TTC549 (cell line): Measurements from ENCODE around the gene PRKCG.

ENCODE experiments used
- FAIRE-seq: peaks from 2 replicates; lab custom pipeline; 2012; peaks lifted over from hg19 to GRCh38; lab: Jason Lieb, UNC

PRKCG gene

DNA sequence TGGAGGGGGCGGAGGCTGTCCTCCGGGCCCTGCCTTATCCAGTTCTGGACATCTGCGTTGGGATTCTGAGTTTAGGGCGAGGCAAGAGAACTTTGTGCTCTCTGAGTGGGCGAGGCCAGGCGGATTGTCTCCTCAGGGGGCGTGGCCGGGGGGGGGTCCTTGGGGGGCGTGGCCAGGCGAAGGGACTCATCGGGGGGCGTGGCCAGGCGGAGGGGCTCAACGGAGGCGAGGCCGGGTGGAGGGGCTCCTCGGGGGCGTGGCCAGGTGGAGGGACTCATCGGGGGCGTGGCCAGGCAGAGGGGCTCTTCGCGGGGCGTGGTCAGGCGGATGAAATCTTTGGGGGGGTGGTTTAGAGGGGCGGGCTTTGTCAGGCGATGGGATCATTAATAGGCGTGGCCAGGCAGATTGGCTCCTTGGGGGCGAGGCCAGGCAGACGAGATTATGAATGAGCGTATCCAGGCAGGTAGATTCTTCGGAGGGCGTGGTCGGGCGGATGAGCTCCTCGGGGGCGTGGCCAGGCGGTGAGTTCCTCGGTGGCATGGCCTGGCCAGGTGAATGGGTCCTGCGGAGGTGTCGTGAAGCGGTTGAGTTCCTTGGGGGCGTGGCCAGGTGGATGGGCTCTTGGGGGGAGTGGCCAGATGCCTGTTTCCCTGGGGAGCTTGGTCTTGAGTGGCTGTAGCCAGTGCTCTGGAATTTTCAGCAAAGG is 16.8 kb downstream of the PRKCG start:
- FAIRE-seq: no peak

GRCh38 chr19:53900191-53900860 is 18.3 kb downstream of the PRKCG start:
- FAIRE-seq: no peak

- FAIRE-seq: no peak
These were observed 21.2 kb downstream of the PRKCG start for GRCh38 chr19:53903055-53903680.

DNA sequence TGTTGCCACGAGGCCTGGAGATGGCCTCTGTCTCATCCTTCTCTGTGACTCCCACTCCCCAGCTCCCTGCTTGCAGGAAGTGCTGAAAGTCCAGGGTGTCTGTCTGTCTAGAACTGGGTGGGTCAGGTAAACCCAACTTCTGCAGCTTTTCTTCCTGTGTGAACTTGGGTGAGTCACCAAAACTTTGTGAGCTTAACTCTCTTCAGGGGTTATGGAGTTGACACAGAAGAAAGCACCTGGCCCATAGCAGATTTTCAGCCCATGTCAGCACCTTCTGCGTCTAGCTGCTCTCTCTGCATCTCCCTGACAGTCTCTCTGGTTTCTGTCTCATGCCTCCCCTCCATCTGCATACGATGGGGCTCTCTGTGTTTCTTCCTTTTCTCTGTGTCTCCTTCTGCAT is 22.9 kb downstream of the PRKCG start:
- FAIRE-seq: no peak

DNA sequence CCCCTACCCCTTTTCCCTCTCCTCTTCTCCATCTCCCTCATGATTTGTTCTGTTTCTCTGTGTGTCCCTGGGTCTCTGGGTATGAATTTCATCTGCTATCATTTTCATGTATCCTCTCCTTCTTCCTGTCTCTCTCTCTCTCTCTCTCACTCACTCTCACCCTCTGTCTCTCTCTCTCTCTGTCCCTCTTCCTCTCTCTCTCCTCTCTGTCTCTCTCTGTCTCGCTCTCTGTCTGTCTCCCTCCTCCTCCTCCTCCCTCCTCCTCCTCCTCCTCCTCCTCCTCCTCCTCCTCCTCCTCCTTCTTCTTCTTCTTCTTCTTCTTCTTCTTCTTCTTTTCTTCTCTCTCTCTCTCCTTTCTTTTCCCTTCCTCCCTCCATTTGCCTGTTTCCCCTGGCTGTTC is 23.8 kb downstream of the PRKCG start:
- no peak for FAIRE-seq

DNA sequence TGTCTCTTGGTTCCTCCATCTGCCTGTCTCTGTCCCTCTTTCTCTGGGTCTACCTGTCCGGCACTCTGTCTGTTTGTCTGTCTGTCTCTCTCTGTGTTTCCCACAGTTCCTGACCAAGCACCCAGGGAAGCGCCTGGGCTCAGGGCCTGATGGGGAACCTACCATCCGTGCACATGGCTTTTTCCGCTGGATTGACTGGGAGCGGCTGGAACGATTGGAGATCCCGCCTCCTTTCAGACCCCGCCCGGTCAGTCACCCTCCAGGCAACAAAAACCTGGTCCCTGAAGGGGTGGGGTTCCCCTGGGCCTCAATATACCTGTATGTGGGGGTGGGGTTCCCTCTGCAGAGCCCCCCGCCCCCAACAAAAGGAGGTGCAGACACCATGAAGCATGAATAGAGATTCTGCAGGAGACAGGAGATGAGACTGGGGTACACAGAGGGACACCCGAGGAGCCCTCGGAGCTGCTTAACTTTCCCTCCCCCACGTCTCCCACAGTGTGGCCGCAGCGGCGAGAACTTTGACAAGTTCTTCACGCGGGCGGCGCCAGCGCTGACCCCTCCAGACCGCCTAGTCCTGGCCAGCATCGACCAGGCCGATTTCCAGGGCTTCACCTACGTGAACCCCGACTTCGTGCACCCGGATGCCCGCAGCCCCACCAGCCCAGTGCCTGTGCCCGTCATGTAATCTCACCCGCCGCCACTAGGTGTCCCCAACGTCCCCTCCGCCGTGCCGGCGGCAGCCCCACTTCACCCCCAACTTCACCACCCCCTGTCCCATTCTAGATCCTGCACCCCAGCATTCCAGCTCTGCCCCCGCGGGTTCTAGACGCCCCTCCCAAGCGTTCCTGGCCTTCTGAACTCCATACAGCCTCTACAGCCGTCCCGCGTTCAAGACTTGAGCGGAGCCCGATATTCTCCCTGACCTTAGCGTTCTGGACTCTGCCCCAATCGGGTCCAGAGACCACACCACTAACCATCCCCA is 24.5 kb downstream of the PRKCG start:
- no peak for FAIRE-seq

DNA sequence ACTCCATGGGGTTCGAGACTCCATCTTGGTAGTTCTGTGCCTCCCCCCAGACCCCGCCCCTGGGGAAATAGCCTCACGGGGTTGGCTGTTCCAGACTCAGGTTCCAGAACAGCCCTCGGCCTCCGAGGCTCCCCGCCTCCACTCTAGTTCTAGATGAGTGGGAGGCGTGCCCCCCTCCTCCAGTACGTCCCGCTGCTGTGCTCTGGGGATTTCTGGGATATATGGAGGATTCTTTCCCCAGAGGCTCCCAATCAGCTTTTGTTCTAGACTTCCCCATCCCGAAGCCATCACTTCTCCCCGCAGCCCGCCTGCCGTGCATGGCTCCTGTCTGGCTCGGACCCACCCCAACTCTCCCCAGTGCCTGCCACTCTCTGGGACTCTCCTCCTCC is 25.2 kb downstream of the PRKCG start:
- no peak for FAIRE-seq

DNA sequence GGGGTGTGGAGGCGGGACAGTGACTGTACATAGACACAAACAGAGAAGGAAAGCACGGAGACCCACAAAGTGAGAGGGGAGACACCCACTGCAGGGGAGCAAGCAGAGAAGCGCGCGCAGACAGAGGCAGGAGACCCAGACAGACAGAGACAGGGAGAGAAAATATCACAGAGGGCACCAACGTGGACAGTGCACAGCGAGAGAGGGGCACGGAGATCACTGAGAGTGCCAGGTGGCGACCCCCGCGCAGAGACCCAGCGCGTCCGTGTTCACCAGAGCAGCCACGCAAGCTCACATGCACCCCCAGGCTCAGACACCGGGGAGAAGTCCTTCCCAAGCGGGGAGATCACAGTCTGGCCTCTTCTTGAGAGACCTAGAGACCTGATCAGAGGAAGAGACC is 25.7 kb downstream of the PRKCG start:
- FAIRE-seq: no peak

DNA sequence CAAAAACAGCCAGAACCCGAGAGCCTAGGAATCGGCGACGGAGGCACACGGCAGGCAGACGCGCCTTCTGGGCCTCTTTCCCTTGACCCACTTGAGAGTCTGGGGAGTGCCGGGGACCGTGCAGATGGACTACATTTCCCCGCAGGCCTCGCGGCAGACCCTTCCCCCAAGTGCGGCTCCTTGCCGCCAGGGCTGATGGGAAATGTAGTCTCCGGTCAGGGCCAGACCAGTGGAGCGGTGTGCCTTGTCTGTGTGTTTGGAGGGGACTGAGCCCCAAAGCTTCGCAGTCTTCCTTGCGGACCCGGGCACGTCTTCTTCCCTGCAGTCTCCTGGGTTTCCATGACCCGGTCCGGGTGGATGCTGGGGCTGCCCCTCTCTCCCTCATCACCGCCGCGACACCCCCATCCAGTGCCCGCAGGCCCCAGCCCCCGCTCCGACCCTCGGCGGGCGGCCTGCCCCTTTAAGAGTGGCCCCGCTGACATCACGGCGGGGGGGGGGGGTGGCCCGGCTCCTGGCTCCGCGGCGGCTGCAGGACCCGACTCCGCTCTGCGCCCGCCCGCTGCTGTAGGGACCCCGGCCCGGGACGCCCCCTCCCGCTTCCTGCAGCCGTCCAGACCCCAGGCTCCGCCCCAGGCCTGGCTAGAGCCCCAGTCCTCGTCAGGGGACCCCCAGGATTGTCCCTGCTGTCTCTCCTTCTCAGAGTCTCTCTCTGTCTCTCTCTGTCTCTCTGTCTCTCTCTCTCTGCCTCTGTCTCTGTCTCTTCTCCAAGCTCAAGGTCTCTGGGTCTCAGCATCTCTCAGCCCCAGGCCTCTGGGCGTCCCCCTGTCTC is 26.3 kb downstream of the PRKCG start:
- no peak for FAIRE-seq

DNA sequence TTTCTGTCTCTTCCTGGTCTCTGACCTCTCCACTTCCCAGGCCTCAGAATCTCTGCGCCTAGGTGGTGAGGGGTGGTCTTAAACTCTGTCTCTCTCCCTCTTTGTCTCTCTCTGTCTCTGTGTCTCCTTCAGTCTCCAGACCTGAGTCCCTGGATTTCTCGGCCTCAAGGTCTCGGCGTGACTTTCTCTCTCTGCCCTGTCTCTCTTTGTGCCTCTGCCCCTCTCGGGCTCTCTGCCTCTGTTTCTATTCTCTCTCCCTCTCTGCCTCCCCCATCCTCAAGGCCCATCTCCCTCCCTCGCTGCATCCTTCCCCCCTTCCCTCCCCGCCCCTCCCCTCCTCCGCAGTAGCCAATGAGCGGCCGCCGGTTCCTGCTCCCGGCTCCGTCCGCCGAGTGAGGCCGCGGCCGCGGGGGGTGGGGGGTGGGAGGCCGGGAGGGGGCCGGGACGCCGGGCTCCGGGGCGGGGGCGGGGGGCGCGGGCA is 27.0 kb downstream of the PRKCG start, which contains the start of gene CACNG7:
CACNG7 (plus strand) TSS at position 344 of the 481 bp plus-strand sequence. CDS start 3,554 bp downstream, outside the sequence.
- FAIRE-seq: no peak

DNA sequence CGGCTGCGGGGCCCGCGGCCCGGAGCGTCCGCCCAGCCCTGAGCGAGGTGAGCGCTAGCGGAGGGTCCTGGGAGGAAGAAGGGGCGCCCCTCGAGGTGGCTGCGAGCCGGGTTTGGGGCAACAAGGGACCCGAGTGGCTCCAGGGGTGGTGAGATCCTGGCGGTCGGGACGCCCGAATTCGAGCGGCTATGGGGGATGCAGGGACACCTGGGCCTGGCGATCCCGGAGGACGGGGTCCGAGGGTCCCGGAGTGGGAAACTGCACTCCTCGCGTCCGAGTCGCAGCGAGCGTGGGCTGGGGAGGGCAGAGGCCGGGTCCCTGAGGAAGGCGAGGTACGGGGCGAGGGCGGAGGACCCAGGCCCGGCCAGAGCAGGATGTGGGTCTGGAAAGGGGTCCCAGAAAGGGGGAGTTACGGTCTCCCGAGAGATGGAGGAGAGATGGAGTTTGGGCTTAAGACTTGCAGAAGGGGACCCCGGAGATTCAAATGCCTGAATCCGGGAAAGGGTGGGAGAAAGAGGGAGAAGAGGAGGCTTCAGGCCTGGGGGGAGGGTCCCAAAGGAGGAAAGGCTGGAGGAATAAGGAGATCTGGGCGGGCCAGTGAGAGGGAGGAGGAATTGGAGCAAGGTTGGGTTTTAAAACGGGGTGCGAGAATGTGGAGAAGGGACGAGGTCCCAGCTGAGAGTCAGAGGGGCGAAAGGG is 27.6 kb downstream of the PRKCG start:
- FAIRE-seq: no peak

- no peak for FAIRE-seq
These were observed 28.1 kb downstream of the PRKCG start for GRCh38 chr19:53910170-53910518.

- no peak for FAIRE-seq
These were observed 30.7 kb downstream of the PRKCG start for GRCh38 chr19:53912653-53913052.

DNA sequence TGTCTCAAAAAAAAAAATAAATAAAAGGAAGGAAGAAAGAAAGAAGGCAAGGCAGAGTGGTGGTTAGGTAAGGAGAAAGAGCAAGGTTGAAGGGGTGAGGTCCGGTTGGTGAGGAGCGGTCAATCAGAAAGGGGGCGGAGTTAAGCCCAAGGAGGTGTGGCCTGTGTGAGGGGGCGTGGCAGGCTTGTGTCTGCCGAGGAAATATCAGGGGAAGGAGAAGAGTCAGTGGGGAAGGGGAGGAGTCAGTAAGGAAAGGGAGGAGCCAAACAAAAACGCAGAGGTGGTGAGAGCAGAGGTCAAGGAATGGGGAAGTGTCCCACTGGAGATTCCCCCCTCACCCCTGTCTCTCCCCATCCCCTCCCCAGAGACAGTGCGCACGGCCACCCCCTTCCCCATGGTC is 33.0 kb downstream of the PRKCG start:
- FAIRE-seq: no peak

GRCh38 chr19:53916004-53916403 is 34.0 kb downstream of the PRKCG start:
- FAIRE-seq: no peak

DNA sequence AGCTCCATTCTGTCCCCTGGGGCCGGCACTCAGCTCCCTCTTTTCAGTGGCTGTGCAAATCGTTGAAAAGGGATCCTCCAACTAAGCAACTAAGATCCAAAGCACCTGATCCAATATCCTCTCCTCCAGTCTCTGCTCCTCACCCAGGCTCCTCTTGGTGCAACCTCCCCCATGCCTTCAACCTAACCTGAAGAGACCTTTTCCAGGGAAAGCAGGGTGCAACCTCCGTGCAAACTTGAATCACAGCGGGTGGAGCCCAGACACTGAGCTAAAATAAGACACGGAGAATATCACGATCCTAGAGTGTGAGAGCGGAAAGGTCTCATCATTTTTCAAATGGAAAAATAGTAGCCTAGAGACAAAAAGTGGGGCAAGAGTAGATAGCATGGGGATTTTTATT is 35.4 kb downstream of the PRKCG start:
- no peak for FAIRE-seq

GRCh38 chr19:53927739-53928138 is 45.7 kb downstream of the PRKCG start:
- no peak for FAIRE-seq

GRCh38 chr19:53936029-53936428 is 54.0 kb downstream of the PRKCG start:
- FAIRE-seq: no peak

DNA sequence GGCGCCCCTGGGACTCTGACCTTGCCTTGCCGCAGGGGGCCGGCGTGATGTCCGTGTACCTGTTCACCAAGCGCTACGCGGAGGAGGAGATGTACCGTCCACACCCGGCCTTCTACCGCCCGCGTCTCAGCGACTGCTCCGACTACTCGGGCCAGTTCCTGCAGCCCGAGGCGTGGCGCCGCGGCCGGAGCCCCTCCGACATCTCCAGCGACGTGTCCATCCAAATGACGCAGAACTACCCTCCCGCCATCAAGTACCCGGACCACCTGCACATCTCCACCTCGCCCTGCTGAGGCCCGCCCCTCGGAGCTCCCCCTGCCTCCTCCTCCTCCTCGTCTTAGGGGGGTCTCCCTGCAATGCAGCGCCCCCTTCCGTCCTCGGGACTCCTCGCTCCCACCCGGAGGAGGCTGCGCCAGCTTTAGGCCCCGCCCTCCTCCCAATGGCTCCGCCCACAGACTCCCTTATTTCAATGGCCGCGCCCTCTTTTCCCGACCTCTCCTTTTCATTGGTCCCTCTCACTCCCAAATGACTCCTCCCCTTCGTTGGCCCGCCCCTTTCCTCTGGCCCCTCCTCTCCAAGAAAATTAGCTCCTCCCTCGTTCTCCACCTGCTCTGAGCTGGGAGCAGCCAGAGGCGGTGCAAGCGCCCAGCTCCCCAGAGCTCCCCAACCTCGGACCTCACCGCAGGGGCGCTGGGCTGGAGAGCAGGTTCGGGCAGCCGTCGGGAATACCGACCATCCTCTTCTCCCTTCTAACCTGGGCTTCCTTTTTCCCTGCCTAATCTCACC is 60.2 kb downstream of the PRKCG start:
- no peak for FAIRE-seq

DNA sequence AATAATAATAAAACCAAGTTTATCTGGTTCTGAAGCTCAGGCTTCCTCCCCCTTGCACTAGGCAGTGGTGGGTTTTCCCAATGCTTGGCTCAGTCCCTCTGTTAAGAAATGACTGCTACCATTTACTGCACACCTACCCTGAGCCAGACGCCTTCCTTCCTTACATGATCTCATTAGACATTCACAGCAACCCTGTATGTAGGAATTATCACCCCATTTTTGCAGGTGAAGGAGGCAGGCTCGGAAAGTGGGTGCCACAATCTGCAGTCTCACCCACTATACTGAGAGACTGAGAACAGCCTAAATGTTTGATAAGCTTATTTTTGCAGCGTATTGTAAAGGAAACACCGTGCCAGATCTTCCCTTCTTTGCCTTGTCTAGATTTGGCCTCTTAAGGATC is 62.4 kb downstream of the PRKCG start:
- no peak for FAIRE-seq
